Smooth muscle cell (in vitro differentiated cells): ENCODE measurements around the gene BTBD10. TPM values are rescaled to one million over a fixed set of nuclear protein-coding genes. Genes with fewer than 3 reads are reported as not detected.

Source experiments
- DNase-seq: peaks from one replicate; lab custom pipeline; 2025; ENCODE audit not compliant: unreplicated experiment; lab: John Stamatoyannopoulos, UW
- H2AFZ ChIP-seq: fragments of 200-600 bp; sonication (generic); 2 replicates; pipeline ENCODE4 v1.6.0; 2016; ENCODE audit warnings: antibody characterized with exemption, low read depth, mild to moderate bottlenecking
- H3F3A ChIP-seq: fragments of 200-600 bp; sonication (generic); 2 replicates; pipeline ENCODE4 v1.6.0; 2017; ENCODE audit warnings: antibody characterized with exemption, low read depth
- H3K27ac ChIP-seq: fragments of 200-600 bp; sonication (generic); 2 replicates; pipeline ENCODE4 v1.5.1; 2016; ENCODE audit warnings: low read depth, mild to moderate bottlenecking
- H3K27me3 ChIP-seq: fragments of 200-600 bp; sonication (generic); 2 replicates; pipeline ENCODE4 v1.6.1; 2016; ENCODE audit warnings: low read depth, mild to moderate bottlenecking
- H3K36me3 ChIP-seq: fragments of 200-600 bp; sonication (generic); 2 replicates; pipeline ENCODE4 v1.5.1; 2016; ENCODE audit warnings: low read depth
- H3K4me1 ChIP-seq: fragments of 200-600 bp; sonication (generic); 2 replicates; pipeline ENCODE4 v1.5.1; 2016; ENCODE audit warnings: low read depth
- H3K4me2 ChIP-seq: fragments of 200-600 bp; sonication (generic); 2 replicates; pipeline ENCODE4 v1.6.0; 2016; ENCODE audit warnings: mild to moderate bottlenecking
- H3K4me3 ChIP-seq: fragments of 200-600 bp; sonication (generic); 2 replicates; pipeline ENCODE4 v1.5.1; 2016; ENCODE audit warnings: mild to moderate bottlenecking
- H3K79me2 ChIP-seq: fragments of 200-600 bp; sonication (generic); 2 replicates; pipeline ENCODE4 v1.6.0; 2016; ENCODE audit warnings: low read depth, mild to moderate bottlenecking
- H3K9ac ChIP-seq: fragments of 200-600 bp; sonication (generic); 2 replicates; pipeline ENCODE4 v1.6.0; 2016; ENCODE audit warnings: low read depth
- H3K9me3 ChIP-seq: fragments of 200-600 bp; sonication (generic); replicated peaks from 2 replicates; pipeline ENCODE4 v1.5.1; 2016; ENCODE audit warnings: low read depth
- H4K20me1 ChIP-seq: fragments of 200-600 bp; sonication (generic); 2 replicates; pipeline ENCODE4 v1.6.0; 2016; ENCODE audit warnings: low read depth
- WGBS: methylation state at CpG from one replicate; pipeline ENCODE4 v1.1.7; 2016; ENCODE audit warnings: low lambda C conversion rate; 5-methylcytosine and 5-hydroxymethylcytosine counted together
- polyA plus RNA-seq: library from polyadenylated mRNA; unstranded; fragments of >200 nt; fragmentation: Nextera tagmentation; extraction: Ambion mirVana; gene quantifications from 2 replicates; pipeline ENCODE4 v1.2.1, GENCODE V29; 2016
- total RNA-seq: library from RNA; depleted of rRNA; stranded (reverse); fragments of >200 nt; gene quantifications from 2 replicates; pipeline ENCODE4 v1.2.3, GENCODE V29; 2014
- TF ChIP-seq, protein P1 (sequence below): fragments of 200-600 bp; sonication (generic); IDR thresholded peaks from 2 replicates; pipeline ENCODE4 v1.5.1; 2017; ENCODE audit warnings: borderline replicate concordance, mild to moderate bottlenecking, antibody characterized with exemption; ENCODE audit not compliant: insufficient read depth, poor library complexity, severe bottlenecking

Gene BTBD10
- total and polyA plus RNA-seq, 2 experiments from 2014 or later = 22.3 to 48.5 TPM

DNA sequence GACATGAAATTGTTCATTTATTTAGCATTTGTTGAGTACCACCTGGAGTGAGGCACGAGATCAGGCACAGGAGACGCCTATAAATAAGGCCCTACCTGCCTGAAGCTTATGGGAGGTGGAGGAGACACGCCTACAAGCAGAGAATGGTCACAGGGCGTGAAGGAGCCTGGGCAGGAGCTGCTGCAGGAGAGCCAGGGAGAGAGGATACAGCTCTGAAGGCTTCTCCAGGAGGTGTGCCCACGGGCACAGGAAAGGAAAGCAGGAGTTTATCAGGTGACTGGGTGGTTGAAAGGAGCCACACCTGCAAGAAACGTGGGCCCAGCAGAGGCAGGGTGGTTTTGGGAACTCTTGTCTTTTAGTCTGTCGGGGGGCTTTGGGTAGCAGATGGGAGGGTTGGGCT lies 115.1 kb downstream of the BTBD10 start:
- Histone ChIP-seq H3F3A (no peaks in the 10 kb centered on the region), H3K27ac (no peak overlapping the region), H2AFZ (no peak overlapping the region), H3K79me2 (peaks cover 3% of the 10 kb centered on the region), H3K9ac (no peak overlapping the region), H3K36me3 (no peaks in the 10 kb centered on the region), H4K20me1 (peaks cover 4% of the 10 kb centered on the region), H3K4me2 (no peak overlapping the region), H3K4me1 (no peaks in the 10 kb centered on the region), H3K27me3 (no peaks in the 10 kb centered on the region), H3K9me3 (no peaks in the 10 kb centered on the region), H3K4me3 (no peak overlapping the region)
- WGBS = 83% methylated on average over 7 of the region's 7 CpGs
- DNase-seq = no peak
- TF ChIP-seq, protein P1, sequence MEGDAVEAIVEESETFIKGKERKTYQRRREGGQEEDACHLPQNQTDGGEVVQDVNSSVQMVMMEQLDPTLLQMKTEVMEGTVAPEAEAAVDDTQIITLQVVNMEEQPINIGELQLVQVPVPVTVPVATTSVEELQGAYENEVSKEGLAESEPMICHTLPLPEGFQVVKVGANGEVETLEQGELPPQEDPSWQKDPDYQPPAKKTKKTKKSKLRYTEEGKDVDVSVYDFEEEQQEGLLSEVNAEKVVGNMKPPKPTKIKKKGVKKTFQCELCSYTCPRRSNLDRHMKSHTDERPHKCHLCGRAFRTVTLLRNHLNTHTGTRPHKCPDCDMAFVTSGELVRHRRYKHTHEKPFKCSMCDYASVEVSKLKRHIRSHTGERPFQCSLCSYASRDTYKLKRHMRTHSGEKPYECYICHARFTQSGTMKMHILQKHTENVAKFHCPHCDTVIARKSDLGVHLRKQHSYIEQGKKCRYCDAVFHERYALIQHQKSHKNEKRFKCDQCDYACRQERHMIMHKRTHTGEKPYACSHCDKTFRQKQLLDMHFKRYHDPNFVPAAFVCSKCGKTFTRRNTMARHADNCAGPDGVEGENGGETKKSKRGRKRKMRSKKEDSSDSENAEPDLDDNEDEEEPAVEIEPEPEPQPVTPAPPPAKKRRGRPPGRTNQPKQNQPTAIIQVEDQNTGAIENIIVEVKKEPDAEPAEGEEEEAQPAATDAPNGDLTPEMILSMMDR = no peak

DNA sequence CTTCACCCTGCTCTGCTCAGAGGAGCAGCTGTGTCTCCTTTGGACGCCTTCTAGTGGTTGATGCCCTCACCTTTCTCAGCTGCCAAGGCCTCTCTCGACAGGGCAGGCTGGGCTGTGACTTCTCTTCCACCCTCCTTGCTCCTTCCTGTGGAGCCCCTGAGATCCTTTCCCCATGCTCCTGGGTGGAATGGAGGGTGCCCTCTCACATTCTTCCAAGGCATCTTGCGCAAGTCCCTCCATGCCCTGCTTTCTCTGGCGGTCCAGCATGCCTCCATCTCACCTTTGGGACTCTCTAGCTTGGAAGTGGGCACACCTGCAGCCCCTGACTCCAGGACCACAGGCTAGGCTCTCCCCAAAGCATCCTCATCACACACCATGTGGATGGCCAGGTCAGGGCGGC lies 116.6 kb downstream of the BTBD10 start:
- no peaks in the 10 kb centered on the region for H3F3A ChIP-seq
- no peak for DNase-seq
- WGBS = 91% methylated on average over 5 of the region's 5 CpGs
- H3K4me2 ChIP-seq = no peak overlapping the region
- no peaks in the 10 kb centered on the region for H3K9me3 ChIP-seq
- peaks cover 4% of the 10 kb centered on the region for H4K20me1 ChIP-seq
- H3K27ac ChIP-seq = no peak overlapping the region
- H3K27me3 ChIP-seq = no peaks in the 10 kb centered on the region
- H3K9ac ChIP-seq = no peak overlapping the region
- TF ChIP-seq, protein P1 = no peak
- no peaks in the 10 kb centered on the region for H3K4me1 ChIP-seq
- H2AFZ ChIP-seq = no peak overlapping the region
- H3K36me3 ChIP-seq = no peaks in the 10 kb centered on the region
- H3K79me2 ChIP-seq = peaks cover 3% of the 10 kb centered on the region
- no peak overlapping the region for H3K4me3 ChIP-seq

DNA sequence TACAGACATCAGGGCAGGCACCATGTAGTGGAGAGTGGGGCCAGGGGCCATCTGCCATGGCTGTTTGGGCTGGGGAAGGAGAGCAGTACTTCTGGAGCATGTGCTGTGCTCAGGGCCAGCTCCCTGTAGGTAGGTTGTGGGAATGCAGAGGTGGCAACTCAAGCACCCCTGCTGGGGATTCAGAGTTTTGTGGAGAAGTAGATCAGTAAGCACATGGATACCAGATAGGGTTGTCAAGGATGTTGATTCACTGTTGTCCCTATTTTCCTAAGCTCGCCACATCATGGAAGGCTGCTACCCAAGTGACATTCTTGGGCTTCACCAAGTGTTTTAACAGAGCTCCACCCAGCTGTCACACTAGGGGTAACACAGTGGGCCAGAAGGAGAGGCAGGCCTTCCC lies 118.2 kb downstream of the BTBD10 start:
- H3K36me3 ChIP-seq = no peaks in the 10 kb centered on the region
- 83% methylated on average over 1 of the region's 1 CpG for WGBS
- H3F3A ChIP-seq = no peaks in the 10 kb centered on the region
- H2AFZ ChIP-seq = no peak overlapping the region
- H3K9ac ChIP-seq = no peak overlapping the region
- H3K9me3 ChIP-seq = no peaks in the 10 kb centered on the region
- H3K4me3 ChIP-seq = no peak overlapping the region
- no peak overlapping the region for H3K4me2 ChIP-seq
- DNase-seq = no peak
- no peak overlapping the region for H3K27ac ChIP-seq
- H3K27me3 ChIP-seq = no peaks in the 10 kb centered on the region
- peaks cover 4% of the 10 kb centered on the region for H4K20me1 ChIP-seq
- no peaks in the 10 kb centered on the region for H3K4me1 ChIP-seq
- TF ChIP-seq, protein P1 = no peak
- H3K79me2 ChIP-seq = peaks cover 3% of the 10 kb centered on the region

DNA sequence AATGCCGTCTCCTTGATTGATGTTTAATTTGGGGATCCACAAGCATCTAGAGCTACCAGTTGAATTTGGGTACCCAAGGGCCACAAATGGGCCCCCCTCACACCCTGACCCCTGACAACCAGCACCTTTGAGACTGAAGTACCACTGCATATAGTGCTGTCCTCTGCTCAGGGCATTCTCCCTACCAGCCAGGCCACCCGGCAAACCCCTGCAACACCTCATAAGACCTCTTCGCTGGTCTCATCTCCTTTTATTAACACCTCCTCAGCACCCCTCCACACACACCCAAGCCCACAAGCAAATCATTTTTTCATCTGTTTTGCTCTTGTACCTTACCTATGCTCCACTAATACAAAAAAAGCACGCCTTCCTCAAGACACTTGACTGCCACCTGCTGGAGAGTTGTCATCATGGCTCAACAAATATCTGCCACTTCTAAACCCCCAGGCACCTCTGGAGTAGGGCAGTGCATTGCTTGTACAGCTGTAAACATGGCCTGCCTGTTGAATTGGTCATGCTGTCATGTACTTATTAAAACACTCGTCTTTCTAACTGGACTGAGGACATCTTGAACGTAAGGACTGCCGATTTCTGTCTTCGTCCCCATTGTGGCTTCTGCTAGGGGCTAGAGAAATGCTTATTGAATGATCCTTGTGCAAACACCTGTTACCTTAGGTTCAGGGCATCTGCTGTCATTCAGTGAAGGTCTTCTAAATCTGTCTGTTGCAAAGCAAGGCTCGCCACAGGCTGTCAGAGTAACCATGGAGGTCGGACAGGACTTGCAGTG lies 118.9 kb downstream of the BTBD10 start:
- no peak overlapping the region for H3K4me3 ChIP-seq
- peaks cover 3% of the 10 kb centered on the region for H3K79me2 ChIP-seq
- DNase-seq = no peak
- H2AFZ ChIP-seq = no peak overlapping the region
- H3K36me3 ChIP-seq = no peaks in the 10 kb centered on the region
- TF ChIP-seq, protein P1 = peak; percentile 86
- H3K27me3 ChIP-seq = no peaks in the 10 kb centered on the region
- peaks cover 4% of the 10 kb centered on the region for H4K20me1 ChIP-seq
- H3K27ac ChIP-seq = no peak overlapping the region
- H3K9me3 ChIP-seq = no peaks in the 10 kb centered on the region
- WGBS = 56% methylated on average over 10 of the region's 10 CpGs
- no peak overlapping the region for H3K9ac ChIP-seq
- no peaks in the 10 kb centered on the region for H3F3A ChIP-seq
- no peaks in the 10 kb centered on the region for H3K4me1 ChIP-seq
- no peak overlapping the region for H3K4me2 ChIP-seq
